GM19193 (cell line): ENCODE data around the gene BMP2.

Experiments
- POLR2A ChIP-seq: IDR thresholded peaks from 4 replicates; pipeline ENCODE4 v1.6.1; 2011; ENCODE audit not compliant: insufficient read depth, insufficient read length; ENCODE audit errors: extremely low read depth

Gene BMP2

GRCh38 chr20:6750438-6750837 is 17.0 kb upstream of the BMP2 start:
- no peak for TF ChIP-seq POLR2A

GRCh38 chr20:6756693-6757595 is 10.5 kb upstream of the BMP2 start:
- TF ChIP-seq POLR2A = no peak

GRCh38 chr20:6764619-6765018 is 2.9 kb upstream of the BMP2 start:
- TF ChIP-seq POLR2A = no peak

GRCh38 chr20:6765469-6766058 is 1.9 kb upstream of the BMP2 start:
- no peak for TF ChIP-seq POLR2A

- TF ChIP-seq POLR2A = no peak
Observed at GRCh38 chr20:6766433-6766832, 1.1 kb upstream of the BMP2 start.

- TF ChIP-seq POLR2A = no peak
Observed at GRCh38 chr20:6767126-6767535, 355 bp upstream of the BMP2 start.

- no peak for TF ChIP-seq POLR2A
Observed at GRCh38 chr20:6768228-6769140, 998 bp downstream of the BMP2 start.

- TF ChIP-seq POLR2A = no peak
Observed at GRCh38 chr20:6769903-6770785, 2.7 kb downstream of the BMP2 start.

GRCh38 chr20:6770786-6771100 is 3.3 kb downstream of the BMP2 start:
- TF ChIP-seq POLR2A = no peak

GRCh38 chr20:6780433-6781190 is 13.1 kb downstream of the BMP2 start:
- no peak for TF ChIP-seq POLR2A

GRCh38 chr20:6783752-6784151 is 16.3 kb downstream of the BMP2 start:
- TF ChIP-seq POLR2A = no peak

- no peak for TF ChIP-seq POLR2A
Observed at GRCh38 chr20:6784210-6784631, 16.7 kb downstream of the BMP2 start.

- no peak for TF ChIP-seq POLR2A
Observed at GRCh38 chr20:6784767-6785166, 17.3 kb downstream of the BMP2 start.

- TF ChIP-seq POLR2A = no peak
Observed at GRCh38 chr20:6786548-6786947, 19.1 kb downstream of the BMP2 start.

GRCh38 chr20:6792789-6793188 is 25.3 kb downstream of the BMP2 start:
- TF ChIP-seq POLR2A = no peak

- no peak for TF ChIP-seq POLR2A
Observed at GRCh38 chr20:6802227-6802626, 34.7 kb downstream of the BMP2 start.
